RPMI7951 (cell line): ENCODE results near the gene SIK3. TPM values are rescaled to one million over a fixed set of nuclear protein-coding genes. Genes with fewer than 3 reads are reported as not detected.
A peak's percentile ranks its signal among the peaks of the same experiment; 100 is the strongest.

Experiments used
- DNase-seq: peaks from one replicate; pipeline ENCODE4 v3.0.0-alpha.2; 2012; ENCODE audit warnings: low read depth
- total RNA-seq: library from RNA; depleted of rRNA; stranded (reverse); fragments of >200 nt; shearing (Covaris generic); gene quantifications from 2 replicates; pipeline ENCODE4 v1.2.3, GENCODE V29; 2014

Gene SIK3
- total RNA-seq, 1 experiment from 2014 or later, result 9.3 TPM

DNA sequence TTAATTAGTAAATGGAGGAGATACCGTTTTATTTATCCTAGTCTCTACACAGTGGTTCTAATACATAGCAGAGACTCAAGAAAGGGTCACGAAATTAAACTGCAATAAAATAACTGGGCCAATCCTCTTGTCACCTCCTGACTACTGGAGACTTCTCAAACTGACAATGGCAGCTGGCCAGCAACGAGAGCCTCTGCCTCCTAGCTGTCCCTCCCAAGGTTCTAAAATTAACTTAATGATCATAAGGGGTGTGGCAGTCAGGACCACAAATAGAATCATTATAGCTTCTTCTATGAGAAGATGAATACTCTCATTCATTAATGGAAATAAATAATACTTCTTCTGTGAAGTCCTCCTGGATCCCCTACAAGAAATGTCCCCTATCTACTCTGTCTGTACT lies 197.0 kb downstream of the SIK3 start:
- DNase-seq, result peak; percentile 34

GRCh38 chr11:116896211-116896610 lies 202.0 kb downstream of the SIK3 start:
- peak; percentile 44 for DNase-seq

GRCh38 chr11:116895048-116895757 lies 203.0 kb downstream of the SIK3 start:
- DNase-seq, result peak; percentile 8

GRCh38 chr11:116893906-116894305 lies 204.3 kb downstream of the SIK3 start:
- DNase-seq, result no peak

DNA sequence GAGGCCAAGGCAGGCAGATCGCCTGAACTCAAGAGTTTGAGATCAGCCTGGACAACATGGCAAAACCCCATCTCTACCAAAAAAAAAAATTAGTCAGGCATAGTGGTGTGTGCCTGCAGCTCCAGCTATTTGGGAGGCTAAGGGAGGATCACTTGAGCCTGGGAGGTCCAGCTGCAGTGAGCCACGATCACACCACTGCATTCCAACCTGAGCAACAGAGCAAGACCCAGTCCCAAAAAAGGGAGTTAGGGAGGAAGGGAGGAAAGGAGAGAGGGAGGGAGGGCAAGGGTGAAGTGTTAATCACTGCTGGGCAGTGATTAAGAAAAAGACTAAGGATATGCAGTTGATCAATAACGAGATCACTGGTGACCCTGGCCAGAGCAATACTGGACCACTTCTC lies 204.8 kb downstream of the SIK3 start:
- DNase-seq, result no peak

- no peak for DNase-seq
Observed at GRCh38 chr11:116892374-116892773, 205.9 kb downstream of the SIK3 start.

DNA sequence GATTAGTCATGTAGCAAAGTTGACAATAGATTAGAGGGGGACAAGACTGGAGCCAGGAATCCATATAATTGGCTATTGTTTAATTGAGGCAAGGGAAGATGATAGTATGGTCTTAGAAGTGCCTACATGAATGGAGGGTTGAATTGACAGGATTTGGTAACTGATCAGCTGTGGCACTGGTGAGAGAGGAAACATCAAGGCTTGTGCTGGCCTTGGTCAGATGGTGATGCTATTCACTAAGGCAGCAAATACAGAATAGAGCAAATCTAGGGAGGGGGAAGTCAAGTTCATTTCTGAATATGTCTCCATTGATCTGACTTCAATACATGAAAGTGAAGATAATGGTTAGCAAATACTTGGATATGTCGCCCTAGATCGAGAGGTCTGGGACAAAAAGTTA lies 206.5 kb downstream of the SIK3 start:
- DNase-seq, result no peak

DNA sequence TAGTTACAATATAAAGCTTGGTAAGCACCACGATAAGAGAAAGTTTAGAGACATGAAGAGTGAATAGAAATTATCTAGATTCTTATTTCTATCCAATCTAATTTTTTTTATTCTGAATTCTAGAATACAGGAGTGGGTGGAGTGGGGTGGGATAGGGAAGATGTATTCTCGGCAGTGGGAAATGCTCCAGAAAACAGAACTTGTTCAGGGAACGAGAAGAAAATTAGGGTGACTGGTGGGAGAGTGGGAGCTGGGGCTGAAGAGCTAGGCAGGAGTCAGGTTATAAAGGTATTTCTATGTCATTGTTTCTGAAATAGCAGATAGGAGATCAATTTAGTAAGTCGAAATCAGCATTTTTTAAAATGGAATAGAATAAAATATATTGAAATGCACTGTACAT lies 207.6 kb downstream of the SIK3 start:
- DNase-seq, result no peak

DNA sequence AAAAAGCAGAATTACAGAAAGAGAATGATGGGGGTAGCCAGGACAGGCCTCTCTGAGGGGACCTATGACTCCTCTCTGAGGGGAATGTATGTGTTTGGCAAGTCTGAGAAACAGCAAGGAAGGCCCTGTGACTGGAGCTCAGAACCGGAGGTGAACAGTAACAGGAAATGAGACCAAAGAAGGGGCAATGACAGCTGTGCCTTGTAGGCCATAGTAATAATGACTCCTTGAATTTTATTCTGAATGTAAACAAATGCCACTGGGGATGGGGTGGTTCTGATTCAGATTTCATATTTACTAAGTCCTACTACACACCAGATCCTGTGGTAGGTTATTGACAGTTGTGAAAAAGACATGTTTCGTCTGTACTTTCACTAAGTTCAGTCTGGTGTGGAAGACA lies 208.0 kb downstream of the SIK3 start:
- DNase-seq, result no peak

GRCh38 chr11:116888884-116889549 lies 209.2 kb downstream of the SIK3 start:
- no peak for DNase-seq

- DNase-seq, result no peak
Observed at GRCh38 chr11:116888024-116888423, 210.2 kb downstream of the SIK3 start.

DNA sequence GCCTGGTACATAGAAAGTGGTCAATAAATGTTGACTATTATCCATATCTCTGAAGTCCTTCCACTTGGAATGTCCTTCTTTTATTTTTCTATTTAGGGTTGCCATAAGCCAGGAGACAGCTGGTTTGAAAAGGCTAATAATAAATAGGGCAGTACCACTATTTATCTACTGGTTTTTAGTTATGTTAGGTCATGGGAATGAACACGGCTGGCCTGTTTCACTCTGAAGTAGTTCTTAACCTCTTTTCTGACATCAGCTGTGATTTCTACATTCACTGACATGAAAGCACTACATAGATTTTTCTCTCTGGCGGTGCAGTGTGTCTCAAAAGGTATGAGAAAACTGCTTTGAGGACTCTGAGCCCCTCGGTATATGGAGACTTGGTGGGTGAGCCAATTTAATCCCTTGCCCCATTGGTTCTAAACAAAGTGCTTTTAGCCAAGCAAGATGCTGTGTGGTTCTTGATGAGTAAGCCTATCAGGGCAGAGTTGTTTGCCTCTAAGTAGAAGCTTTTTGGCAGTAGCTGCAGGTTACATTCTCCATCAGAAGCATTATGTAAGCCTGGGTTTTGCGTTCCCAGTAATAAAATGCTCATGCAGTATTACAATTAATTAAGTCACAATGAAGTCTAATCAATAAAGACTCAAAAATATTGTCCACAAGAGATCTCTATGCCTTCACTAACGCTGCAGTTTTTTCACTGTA lies 212.1 kb downstream of the SIK3 start:
- no peak for DNase-seq

- DNase-seq, result peak; percentile 88
Observed at GRCh38 chr11:116882386-116882785, 215.8 kb downstream of the SIK3 start.

GRCh38 chr11:116881143-116881542 lies 217.1 kb downstream of the SIK3 start:
- DNase-seq, result no peak

DNA sequence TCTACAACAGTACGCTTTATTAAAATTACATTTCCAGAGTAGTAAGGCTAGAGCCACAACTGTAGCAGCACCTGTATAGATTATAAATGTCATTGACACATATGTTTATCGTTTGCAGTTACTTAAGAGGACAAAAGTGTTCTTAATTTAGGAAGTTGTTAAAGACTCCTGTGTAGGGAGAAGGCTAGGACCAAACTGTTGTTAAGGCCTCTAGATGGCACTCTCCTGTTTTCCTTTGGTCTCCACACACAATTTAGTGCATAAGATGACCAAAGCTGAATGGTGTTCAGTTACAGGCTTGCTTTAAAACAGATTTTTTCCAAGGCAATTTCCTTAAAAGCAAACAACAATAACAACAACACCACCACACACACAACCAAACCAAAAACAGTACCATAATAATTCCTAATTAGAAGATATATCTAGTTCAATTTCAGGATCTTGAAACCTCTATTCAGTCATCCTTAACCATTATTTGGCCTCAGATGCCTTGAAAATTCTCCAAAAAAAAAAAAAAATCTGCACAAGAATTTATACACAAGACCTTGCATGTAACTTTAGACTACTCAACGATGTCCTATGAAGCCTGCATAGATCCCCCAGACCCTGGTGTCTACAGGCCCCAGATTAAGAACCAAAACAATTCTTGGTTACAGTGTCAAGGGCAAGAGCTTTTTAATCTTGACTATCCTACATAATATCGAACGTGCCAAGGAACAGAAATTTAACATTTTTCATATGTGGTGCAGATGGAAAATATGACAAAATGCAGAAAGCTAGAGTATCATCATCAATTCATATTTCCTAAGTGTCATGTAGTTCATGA lies 218.2 kb downstream of the SIK3 start:
- DNase-seq, result peak; percentile 68

DNA sequence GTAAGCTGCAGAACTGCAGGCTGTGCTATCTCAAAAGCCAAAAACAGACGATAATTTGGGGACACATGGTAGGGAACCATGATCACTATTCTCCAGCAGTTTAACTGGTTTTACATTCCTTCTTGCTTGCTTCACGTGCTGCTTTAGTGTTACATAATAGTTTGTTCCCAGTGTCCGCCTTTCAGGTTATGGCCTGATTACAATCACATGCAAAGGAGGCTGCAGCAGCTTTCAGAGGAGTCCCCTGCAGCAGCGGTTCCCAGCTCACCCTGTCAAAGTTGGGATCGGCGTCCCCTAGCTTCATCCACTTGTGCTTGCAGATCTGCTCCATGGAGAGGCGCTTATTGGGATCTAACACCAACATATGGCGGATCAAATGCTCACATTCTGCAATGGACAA lies 221.6 kb downstream of the SIK3 start:
- DNase-seq, result no peak

GRCh38 chr11:116875194-116875593 lies 223.0 kb downstream of the SIK3 start:
- DNase-seq, result no peak

DNA sequence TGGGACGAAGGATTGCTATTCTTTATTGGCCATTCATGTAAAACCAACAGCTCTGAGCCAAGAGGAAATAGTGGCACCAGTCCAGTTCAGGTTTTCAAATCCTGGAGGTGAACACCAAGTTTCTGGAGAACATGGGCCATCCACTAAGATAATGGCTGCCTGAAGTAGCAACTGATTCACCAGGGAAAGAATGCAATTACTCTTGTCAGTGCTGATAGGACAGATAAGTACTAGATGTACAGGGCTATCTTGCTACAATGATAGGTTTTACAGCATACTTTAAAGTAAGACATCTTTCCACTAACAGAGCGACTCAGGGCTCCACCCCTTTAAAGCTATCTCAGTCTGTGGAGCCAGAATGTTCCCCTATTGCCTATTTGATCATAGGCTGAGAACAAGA lies 224.0 kb downstream of the SIK3 start:
- DNase-seq, result no peak

GRCh38 chr11:116873381-116873780 lies 224.8 kb downstream of the SIK3 start:
- DNase-seq, result no peak

DNA sequence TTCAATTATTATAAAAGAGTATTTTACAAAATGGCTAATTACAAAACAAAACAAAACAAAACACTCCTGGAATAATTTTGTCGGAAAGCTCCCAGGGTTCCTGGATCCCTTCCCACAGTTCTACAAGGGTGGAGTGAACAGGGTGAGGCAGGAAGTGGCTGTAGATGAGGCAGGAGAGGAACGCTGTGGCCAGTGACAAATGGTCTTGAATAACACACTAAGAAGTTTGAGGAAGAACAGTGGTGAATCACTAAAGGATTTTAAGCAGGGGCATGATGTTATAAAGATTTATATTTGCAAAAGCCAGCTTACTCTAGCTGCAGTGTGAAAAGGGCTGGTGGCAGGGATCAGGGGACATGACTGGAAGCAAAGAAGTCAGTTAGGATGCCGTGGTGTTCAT lies 227.0 kb downstream of the SIK3 start:
- DNase-seq, result peak; percentile 89

DNA sequence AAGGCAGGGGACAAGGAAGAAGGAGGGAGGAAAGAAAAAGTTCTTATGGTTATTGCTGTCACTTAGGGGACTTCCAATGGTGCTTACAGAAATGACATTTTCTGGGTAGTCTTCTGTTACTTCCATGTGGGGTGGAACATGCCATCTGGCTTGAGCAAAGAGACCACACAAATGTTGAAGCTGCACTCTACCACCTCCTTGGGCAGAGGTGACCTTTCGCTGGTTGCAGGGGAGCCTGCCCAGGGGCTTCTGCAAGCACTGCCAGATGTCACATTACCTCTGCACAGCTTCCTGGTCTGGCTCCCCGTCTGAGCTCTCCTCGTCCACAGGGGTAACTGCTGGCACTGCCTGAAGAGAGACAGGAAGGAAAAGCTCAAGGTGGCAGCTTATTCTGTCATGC lies 228.2 kb downstream of the SIK3 start:
- DNase-seq, result no peak

- no peak for DNase-seq
Observed at GRCh38 chr11:116869610-116870009, 228.6 kb downstream of the SIK3 start.
